Measurements from ENCODE around the gene TMEM106C.

Gene TMEM106C

DNA sequence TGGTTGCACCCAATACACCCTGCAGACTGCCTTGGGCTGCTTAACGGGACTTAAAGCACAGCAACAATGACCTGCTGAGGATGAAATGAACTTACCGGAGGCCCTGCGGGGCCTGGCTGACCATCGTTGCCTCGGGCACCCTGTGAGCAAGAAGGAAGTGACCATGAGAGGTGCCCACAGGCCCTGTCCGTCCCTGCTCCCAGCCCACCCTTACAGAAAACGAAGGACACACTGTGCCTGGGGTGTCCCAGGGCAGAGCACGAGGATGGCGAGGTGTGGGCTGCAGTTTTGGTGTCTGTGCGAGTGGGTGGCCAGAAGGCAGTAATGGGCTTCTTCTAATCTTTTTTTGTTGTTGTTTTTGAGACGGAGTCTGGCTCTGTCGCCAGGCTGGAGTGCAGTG lies 26.3 kb downstream of the TMEM106C start:
- no peak for TF ChIP-seq POLR2AphosphoS5 (IDR thresholded peaks at IDR 0.05; ENCODE audit: low read depth, low read length)
- no peak for TF ChIP-seq FOXP2 (optimal IDR thresholded peaks at IDR 0.05; ENCODE audit: borderline replicate concordance, extremely low read depth, extremely low read length, insufficient read depth)
- TF ChIP-seq TAF1 (IDR thresholded peaks at IDR 0.05; ENCODE audit: borderline replicate concordance, insufficient read depth, low read length), result no peak
- TF ChIP-seq REST (IDR thresholded peaks at IDR 0.05; ENCODE audit: insufficient read depth in 1 of 2, low read depth in 2 of 2, low read length in 2 of 2), result no peak
- TF ChIP-seq SIN3A (IDR thresholded peaks at IDR 0.05; ENCODE audit: borderline replicate concordance, insufficient read depth, low read length), result no peak

GRCh38 chr12:47990351-47991105 lies 27.1 kb downstream of the TMEM106C start:
- TF ChIP-seq SIN3A (IDR thresholded peaks at IDR 0.05; ENCODE audit: borderline replicate concordance, insufficient read depth, low read length), result no peak
- TF ChIP-seq FOXP2 (optimal IDR thresholded peaks at IDR 0.05; ENCODE audit: borderline replicate concordance, extremely low read depth, extremely low read length, insufficient read depth), result no peak
- no peak for TF ChIP-seq TAF1 (IDR thresholded peaks at IDR 0.05; ENCODE audit: borderline replicate concordance, insufficient read depth, low read length)
- no peak for TF ChIP-seq POLR2AphosphoS5 (IDR thresholded peaks at IDR 0.05; ENCODE audit: low read depth, low read length)
- no peak for TF ChIP-seq REST (IDR thresholded peaks at IDR 0.05; ENCODE audit: insufficient read depth in 1 of 2, low read depth in 2 of 2, low read length in 2 of 2)

- TF ChIP-seq FOXP2 (optimal IDR thresholded peaks at IDR 0.05; ENCODE audit: borderline replicate concordance, extremely low read depth, extremely low read length, insufficient read depth), result no peak
These were observed 28.0 kb downstream of the TMEM106C start for GRCh38 chr12:47991106-47992061.

DNA sequence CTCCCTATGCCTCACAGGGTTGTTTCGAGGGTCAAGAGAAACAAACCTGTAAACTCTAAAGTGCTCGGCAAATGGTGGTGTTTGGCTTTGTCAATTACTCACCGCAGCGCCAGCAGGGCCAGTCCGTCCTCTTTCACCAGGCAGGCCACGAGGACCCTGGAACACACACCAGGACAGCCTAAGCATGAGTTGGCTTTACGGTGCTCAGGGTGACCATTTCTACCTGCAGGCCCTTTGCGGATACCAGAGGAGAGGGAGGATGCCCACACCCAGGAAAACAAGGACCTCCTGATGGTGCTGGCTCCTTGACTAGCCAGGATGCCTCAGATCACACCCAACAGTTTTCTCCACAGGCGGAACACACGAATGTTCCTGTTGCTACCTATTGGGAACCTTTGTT lies 29.4 kb downstream of the TMEM106C start:
- TF ChIP-seq POLR2AphosphoS5 (IDR thresholded peaks at IDR 0.05; ENCODE audit: low read depth, low read length), result no peak
- TF ChIP-seq SIN3A (IDR thresholded peaks at IDR 0.05; ENCODE audit: borderline replicate concordance, insufficient read depth, low read length), result no peak
- TF ChIP-seq FOXP2 (optimal IDR thresholded peaks at IDR 0.05; ENCODE audit: borderline replicate concordance, extremely low read depth, extremely low read length, insufficient read depth), result no peak
- no peak for TF ChIP-seq REST (IDR thresholded peaks at IDR 0.05; ENCODE audit: insufficient read depth in 1 of 2, low read depth in 2 of 2, low read length in 2 of 2)
- no peak for TF ChIP-seq TAF1 (IDR thresholded peaks at IDR 0.05; ENCODE audit: borderline replicate concordance, insufficient read depth, low read length)

- TF ChIP-seq REST (IDR thresholded peaks at IDR 0.05; ENCODE audit: insufficient read depth in 1 of 2, low read depth in 2 of 2, low read length in 2 of 2), result no peak
These were observed 30.1 kb downstream of the TMEM106C start for GRCh38 chr12:47993491-47993890.

All from PFSK-1 (cell line).